Adrenal gland (tissue), 5 donors: ENCODE measurements around the gene TAF11L12.
"Not testable (repeated sequence)": the region's sequence is repeated elsewhere in the genome, so short reads cannot be mapped to it uniquely, and the experiment has no call there.

Experiments
- POLR2A ChIP-seq, 2 donors: fragments of 450-650 bp; IDR thresholded peaks; one replicate each; pipeline ENCODE4 v1.6.1; 2017; ENCODE audit warnings: antibody characterized with exemption in 2 of 2, mild to moderate bottlenecking in 2 of 2, moderate library complexity in 1 of 2
- TF ChIP-seq, protein P1 (sequence below), 6 experiments: fragments of 450-650 bp in 4 of 6; fragments of 200-600 bp in 2 of 6; sonication (generic) in 1 of 6; IDR thresholded peaks; 1 replicate in 5 of 6; 2 replicates in 1 of 6; pipeline versions ENCODE4 v1.5.1 to v1.8.0; 2016 to 2021; ENCODE audit warnings: antibody characterized with exemption in 6 of 6, mild to moderate bottlenecking in 2 of 6, moderate library complexity in 1 of 6
- donor health status: DM: no; HTN: no; CAD: no.

DNA sequence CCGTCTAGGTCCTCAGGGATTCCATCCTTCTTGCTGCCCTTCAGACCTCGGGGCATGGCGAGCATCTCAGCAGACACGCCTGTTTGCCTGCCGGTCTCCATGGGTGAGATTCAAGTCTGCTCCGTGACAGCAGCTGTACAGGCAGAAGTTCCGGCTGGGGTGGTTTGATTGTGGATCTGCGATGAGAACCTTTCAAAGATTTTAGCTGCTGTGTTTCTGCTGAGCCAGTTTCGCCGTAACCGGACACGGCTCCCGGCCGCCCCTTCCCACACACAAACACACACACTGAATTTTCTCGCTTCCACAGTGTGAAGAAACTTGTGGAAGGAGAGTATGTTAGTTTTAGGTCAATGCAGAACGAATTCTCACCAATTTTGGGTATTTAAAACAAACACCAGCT, 19.3 kb upstream of the TAF11L12 start, which contains the start of gene TAF11L8:
- TF ChIP-seq, protein P1, sequence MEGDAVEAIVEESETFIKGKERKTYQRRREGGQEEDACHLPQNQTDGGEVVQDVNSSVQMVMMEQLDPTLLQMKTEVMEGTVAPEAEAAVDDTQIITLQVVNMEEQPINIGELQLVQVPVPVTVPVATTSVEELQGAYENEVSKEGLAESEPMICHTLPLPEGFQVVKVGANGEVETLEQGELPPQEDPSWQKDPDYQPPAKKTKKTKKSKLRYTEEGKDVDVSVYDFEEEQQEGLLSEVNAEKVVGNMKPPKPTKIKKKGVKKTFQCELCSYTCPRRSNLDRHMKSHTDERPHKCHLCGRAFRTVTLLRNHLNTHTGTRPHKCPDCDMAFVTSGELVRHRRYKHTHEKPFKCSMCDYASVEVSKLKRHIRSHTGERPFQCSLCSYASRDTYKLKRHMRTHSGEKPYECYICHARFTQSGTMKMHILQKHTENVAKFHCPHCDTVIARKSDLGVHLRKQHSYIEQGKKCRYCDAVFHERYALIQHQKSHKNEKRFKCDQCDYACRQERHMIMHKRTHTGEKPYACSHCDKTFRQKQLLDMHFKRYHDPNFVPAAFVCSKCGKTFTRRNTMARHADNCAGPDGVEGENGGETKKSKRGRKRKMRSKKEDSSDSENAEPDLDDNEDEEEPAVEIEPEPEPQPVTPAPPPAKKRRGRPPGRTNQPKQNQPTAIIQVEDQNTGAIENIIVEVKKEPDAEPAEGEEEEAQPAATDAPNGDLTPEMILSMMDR (IDR thresholded peaks at IDR 0.05): not testable (repeated sequence)
- not testable (repeated sequence) for TF ChIP-seq POLR2A (IDR thresholded peaks at IDR 0.05)
